DMS 273 (cell line): ENCODE data around the gene ATP2C1.
A peak's percentile ranks its signal among the peaks of the same experiment; 100 is the strongest.
"Not testable (repeated sequence)": the region's sequence is repeated elsewhere in the genome, so short reads cannot be mapped to it uniquely, and the experiment has no call there.

Experiments used
- DNase-seq: peaks from one replicate; lab custom pipeline; 2025; ENCODE audit not compliant: unreplicated experiment; lab: John Stamatoyannopoulos, UW

The ATP2C1 gene, protein sequence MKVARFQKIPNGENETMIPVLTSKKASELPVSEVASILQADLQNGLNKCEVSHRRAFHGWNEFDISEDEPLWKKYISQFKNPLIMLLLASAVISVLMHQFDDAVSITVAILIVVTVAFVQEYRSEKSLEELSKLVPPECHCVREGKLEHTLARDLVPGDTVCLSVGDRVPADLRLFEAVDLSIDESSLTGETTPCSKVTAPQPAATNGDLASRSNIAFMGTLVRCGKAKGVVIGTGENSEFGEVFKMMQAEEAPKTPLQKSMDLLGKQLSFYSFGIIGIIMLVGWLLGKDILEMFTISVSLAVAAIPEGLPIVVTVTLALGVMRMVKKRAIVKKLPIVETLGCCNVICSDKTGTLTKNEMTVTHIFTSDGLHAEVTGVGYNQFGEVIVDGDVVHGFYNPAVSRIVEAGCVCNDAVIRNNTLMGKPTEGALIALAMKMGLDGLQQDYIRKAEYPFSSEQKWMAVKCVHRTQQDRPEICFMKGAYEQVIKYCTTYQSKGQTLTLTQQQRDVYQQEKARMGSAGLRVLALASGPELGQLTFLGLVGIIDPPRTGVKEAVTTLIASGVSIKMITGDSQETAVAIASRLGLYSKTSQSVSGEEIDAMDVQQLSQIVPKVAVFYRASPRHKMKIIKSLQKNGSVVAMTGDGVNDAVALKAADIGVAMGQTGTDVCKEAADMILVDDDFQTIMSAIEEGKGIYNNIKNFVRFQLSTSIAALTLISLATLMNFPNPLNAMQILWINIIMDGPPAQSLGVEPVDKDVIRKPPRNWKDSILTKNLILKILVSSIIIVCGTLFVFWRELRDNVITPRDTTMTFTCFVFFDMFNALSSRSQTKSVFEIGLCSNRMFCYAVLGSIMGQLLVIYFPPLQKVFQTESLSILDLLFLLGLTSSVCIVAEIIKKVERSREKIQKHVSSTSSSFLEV

DNA sequence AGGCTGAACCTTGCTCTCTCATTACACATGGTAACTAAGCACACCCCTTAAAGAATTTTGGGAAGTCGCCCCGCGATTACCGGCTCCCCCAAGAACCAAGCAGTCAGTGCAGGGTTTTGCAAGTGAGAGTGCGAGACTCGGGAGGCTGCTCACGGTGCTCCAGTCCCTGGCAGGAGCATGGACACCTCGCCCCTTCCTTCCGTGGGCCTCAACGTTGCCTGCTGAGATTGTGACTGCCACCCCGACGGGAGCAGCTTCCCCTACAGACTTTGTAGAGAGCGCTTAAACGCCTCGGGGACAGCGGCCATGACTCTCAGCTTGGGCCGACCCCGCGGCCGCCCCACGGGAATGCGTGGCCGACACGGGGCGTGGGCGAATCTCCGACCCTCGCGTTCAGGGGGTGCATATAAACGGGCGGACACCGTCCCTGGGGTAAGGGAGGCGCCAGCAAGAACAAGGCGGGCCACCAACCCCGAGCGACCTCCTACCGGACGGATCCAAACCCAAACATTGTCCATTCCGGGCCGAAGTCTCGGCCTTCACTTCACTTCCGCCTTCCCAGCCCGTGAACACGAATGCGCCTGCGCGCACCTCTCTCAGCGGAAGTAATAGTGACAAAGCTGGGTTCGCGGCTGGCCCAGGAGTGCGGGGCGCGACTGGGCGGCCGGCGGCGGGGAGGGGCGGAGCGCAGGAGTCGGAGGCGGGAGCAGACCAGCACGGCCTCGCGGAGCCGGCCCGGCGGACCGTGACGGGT is at the start of gene ATP2C1:
Gene ATP2C1, plus strand, starts transcription at position 709 of the 754 bp plus-strand sequence. CDS start 686 bp downstream, outside the sequence.
- peak; percentile 99 for DNase-seq

DNA sequence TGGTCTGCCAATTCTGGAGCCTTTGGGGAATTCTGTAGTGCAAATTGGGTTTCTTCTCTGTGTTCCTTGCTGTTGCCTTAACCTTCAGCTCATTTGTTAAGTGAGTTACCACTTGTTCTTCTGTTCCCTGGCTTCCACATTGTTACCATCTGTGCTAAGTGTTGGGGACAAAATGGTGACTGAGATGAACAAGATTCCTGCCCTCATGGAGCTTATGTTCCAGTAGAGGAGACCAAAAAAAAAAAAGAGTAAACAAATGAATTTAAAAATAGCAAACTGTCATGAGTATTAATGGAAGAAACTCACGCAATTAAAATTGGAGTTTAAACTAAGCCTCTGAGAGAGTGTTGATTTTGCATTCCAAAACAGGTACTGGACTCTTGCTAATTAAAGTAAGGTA is 49.4 kb upstream of the ATP2C1 start:
- no peak for DNase-seq

DNA sequence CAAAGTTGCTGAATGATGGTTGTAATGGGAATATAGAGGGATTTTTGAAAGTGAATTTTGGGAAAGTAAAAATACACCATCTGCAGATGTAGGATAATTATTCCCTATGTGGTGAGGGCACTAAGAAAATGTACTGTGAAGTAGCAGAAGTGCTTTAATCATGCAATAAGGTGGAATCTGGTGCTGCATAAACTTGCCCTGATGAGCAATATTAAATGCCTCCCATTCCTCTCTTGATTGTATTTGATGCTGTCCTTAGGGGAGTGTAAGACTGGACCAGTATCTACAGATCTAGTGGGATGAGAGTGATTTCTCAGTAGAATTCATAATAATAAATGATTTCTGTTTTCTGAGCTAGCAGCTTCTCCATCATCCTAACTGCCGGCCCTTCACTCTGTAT is 47.7 kb upstream of the ATP2C1 start:
- no peak for DNase-seq

DNA sequence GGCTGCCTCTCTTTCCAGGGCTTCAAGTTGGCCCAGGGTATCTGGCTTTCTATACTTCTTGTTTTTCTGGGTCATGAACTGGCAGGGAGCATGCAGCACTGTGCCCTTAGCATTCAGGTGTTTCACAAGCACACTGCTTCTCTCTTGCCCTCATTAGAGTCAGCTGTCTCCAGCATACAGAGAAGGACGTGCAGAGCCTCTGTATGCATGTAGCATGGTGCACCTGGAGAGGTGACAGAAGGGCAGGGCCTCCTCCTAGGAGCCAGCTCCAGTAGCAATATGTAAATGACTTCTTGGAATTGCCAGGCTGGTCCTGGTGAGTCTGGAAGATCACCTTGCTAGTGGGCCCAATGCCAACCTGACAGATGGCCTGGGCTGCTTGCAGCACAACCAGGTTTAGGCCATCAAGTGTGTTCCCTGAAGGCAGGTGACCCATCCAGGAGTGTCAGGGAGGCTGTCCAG is 44.8 kb upstream of the ATP2C1 start:
- peak; percentile 89 for DNase-seq

DNA sequence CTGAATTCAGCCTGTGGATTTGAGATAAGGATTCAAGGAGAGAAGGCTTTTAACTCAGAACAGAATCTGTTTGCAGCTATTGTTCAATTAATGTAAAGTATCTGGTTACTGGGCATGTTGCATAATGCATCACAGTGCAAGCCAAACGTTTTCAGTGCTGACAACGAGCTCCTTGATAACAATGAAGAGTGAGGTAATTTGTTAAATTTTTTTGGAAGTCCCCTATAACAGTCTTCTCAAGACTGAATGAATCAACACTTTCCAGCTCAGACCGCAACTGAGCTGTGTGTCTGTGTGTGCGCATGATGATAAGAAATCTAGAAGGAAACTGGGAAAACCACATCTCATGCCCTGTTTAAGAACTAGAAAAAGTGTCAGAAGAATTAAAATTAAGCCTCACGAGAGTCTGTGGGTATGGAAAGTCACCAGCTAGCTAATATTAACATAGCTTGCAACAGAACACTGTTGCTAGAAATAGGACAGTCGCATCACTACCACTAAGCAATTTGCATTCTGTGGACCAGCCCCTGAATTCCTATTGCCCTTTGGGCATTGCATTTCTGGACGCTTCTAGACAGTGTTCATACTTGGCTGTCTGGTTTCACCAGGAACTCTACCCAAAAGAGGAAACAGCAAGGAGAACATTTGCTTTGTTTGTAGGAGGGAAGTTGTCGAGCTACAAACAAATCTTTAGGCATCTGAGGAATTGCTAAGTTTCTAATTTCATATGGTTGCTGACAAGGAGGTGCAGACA is 43.7 kb upstream of the ATP2C1 start:
- peak; percentile 66 for DNase-seq

DNA sequence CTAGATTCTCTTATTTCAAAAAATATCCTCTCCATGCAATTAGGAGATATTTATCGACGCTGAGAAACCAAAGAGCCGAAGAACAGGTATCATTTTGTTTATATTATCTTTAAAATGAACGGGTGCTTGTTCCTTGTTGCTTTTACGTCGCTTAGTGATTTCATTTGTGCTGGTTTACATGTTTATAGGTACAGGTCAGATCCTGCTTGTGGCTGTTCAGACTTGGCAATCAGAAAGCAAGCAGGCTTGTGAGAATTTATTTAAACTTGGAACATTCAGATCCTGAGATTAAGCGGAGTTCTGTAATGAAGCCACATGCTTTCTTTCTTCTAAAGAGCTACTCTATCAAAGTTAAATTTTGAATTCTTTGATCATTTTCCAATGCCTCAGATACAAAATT is 43.0 kb upstream of the ATP2C1 start:
- DNase-seq = no peak

DNA sequence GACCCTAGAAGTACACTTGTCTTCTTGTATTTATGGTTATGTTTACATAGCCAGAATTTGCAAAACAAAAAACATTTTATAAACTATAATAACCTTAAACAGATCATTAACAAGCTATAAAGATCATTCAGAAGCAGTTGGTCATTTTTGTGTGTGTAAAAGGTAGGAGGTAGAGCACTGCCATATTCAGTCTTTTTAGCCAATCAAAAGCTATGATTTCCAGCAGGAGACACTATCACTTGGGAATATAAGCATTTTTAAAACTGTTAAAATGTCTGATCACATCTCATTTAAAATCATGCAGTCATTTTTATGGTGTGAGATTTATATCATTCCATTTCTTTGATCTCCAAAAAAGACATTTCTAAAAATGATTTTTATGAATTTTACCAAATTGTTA is 42.6 kb upstream of the ATP2C1 start:
- no peak for DNase-seq

DNA sequence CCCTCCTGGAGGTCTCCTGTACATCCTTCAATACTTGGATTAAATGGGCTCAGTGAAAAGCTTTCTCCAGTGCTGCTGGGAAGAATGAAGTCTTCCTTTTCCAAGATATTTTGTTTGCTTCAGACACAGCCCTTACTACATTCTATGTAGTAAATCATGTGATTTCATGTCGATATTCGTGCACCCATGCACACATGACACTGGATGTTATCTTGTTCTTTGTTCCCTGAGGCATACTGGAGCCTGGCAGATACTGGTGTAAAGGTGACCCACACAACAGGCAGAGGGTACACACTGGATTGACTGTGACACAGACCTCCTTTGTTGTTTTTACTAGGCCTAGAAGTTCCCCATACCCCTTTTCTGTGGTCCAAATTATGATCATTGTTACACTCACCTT is 40.3 kb upstream of the ATP2C1 start:
- no peak for DNase-seq

DNA sequence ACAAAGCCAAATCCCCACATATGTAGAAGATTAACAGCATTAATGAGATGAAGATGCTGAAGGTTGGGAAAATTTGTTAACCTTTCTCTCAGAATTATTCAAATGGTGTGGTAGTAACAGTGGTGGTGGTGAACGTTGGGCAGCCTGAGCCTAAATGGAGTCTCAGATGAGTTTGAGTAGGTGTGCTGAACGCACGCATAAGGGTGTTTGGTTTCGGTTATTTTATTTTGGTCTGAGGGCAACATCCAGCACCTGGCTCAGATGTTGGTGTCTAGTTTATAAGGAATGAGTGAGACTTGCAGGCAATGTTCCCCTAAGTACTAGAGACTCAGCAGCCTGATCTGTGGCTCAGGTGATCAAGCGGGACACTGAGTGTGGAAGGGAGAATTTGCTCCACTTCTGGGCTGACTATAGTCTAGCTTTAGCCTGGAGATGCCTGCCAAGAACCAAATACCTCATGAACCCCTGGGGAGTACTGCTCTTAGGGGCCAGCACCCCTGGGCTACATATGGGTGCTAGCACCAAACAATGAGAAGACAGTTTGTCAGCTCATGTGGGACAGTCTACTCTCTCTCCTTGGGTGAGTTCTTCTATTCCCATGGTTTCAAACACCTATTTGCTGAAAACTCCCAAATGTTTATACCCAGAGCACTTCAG is 39.5 kb upstream of the ATP2C1 start:
- no peak for DNase-seq

DNA sequence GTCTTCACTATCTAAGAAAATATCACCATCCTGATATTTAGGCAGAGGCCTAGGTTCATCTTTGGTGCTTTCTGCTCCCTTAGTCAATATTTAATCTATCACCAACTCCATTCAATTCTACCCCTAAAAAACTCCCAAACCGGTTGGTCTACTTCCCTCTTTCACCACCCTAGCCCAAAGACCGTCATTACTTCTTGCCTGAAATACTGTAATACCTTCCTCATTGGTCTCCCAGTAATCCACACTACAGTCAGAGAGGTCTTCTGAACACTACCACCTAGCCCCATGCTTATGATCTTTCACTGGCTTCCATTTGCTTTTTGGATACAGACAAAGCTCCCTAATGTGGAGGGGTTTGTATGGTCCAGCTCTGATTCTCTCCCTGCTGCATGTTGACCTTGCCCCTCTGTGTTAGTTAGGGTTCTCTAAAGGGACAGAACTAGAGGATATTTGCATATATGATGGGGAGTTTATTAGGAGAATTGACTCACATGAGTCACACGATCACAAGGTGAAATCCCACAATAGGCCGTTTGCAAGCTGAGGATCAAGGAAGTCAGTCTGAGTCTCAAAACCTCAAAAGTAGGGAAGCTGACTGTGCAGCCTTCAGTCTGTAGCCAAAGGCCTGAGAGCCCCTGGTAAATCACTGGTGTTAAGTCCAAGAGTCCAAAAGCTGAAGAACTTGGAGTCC is 36.4 kb upstream of the ATP2C1 start:
- no peak for DNase-seq

DNA sequence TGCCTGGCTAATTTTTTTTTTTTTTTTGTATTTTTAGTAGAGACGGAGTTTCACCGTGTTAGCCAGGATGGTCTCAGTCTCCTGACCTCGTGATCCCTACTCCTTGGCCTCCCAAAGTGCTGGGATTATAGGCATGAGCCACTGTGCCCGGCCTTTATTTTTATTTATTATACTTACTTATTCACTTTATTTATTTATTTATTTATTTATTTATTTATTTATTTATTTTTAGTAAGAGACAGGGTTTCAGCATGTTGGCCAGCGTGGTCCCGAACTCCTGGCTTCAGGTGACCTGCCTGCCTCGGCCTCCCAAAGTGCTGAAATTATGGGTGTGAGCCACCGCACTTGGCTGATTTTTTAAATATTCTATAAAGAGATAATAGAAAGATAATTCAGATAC is 31.8 kb upstream of the ATP2C1 start:
- not testable (repeated sequence) for DNase-seq

DNA sequence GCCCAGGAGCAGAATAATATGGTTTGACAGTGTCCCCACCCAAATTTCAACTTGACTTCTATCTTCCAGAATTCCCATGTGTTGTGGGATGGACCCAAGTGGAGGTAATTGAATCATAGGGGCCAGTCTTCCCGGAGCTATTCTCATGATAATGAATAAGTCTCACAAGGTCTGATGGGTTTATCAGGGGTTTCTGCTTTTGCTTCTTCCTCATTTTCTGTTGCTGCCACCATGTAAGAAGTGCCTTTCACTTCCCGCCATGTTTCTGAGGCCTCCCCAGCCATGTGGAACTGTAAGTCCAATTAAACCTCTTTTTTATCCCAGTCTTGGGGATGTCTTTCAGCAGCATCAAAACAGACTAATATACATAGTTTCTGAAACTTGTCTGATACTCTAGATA is 28.4 kb upstream of the ATP2C1 start:
- DNase-seq = no peak

DNA sequence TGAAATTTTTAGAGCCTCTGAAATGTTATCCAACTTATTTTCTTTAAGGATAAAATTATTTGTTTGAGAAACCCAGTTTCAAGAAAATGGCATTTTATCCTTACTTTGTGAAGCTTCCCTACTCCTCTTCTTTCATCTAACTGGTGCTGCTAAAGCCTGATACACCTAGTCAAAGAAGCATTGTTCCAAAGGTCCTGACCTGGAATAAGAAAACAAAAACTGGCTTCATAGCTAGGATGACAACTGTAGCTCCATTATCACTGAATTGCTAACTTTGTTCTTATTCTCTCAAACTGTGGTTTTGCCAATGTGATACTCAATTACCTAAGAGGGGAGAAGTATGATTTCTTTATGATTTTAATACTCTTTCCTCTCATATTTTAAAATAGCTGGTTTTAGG is 27.6 kb upstream of the ATP2C1 start:
- no peak for DNase-seq

DNA sequence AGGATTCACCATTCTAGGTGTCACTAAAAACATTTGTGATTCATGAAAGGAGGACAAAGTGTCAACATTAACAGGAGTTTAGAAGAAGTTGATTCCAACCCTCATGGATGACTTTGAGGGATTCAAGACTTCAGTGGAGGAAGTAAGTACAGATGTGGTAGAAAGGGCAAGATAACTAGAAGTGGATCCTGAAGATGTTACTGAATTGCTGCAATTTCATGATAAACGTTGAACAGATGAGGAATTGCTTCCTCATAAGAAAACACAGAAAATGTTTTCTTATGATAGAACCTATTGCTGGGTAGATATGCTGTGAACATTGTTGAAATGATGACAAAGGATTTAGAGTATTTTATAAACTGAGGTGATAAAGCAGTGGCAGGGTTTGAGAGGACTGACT is 23.5 kb upstream of the ATP2C1 start:
- no peak for DNase-seq

DNA sequence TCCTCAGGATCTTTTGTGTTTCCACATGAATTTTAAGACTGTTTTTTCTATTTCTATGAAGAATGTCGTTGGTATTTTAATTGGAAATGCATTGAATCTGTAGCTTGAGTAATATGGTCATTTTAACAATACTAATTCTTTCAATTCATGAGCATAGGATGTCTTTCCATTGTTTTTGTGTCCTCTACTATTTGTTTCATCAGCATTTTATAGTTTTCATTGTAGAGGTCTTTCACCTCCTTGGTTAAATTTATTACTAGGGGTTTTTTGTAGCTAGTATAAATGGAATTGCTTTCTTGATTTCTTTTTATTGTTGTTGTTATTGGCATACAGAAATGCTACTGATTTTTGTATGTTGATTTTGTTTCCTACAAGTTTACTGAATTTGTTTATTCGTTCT is 17.3 kb upstream of the ATP2C1 start:
- DNase-seq = no peak

DNA sequence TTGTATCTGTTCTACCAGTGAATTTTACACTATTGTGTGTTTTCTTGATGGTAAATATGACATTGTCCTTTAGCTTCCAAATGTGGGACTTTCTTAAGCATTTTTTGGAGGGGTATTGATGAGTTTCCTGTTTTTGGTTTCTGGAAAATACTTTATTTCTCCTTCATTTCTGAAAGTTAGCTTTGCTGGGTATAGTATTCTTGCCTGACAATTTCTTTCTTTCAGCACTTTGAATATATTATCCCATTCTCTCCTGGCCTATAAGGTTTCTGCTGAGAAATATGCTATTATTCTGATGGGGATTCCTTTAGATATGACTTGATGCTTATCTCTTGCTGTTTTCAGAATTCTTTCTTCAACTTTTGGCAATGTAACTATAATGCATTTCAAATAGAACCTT is 15.4 kb upstream of the ATP2C1 start:
- DNase-seq = no peak

DNA sequence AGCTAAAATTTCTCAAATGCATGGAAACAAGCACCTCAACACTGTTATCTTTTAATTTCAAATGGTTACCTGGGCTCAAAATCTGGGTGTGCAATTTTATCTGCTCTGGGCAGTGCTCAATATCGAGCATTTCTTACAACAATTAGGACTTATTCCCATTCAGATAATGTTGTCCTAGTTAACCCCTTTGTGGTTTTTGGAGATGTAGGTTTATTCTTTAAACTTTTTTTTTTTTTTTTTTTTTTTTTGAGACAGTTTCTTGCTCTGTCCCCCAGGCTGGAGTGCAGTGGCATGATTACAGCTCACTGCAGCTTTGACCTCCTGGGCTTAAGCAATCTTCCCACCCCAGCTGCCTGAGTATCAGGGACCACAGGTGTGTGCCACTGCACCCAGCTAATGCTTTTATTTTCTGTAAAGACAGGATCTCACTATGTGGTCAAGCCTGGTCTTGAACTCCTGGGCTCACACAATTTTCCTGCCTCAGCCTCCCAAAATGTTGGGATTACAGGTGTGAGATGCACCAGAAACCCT is 4.4 kb upstream of the ATP2C1 start:
- DNase-seq = no peak

DNA sequence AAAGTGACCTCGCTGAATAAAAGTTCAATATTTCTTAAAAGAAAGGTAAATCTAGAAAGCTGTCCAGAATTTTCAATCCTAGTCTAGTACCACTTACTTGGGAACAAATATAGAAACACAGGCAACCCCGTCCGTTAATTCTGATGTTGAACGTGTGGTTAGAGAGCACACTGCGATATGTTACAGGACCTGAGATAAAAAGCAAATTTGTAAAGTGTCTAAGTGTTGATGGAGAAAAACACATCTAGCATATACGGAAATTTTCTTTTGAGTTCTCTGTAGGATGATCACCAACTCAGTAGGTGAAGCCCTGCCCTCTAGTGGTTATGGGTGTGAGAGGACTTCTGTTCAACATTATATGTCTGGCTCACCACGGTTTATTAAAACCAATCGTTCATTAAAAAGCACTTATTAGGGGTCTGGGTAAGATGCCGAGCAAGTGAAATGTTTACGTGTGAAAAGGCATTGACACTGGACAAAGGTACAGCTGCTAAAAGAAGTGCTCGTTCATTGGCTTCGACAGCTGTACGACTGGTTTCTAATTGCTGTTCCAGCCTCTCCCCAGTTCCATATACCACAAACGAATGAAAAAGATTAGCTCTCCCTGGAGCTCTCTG is 1.0 kb upstream of the ATP2C1 start:
- peak; percentile 94 for DNase-seq
